PC-9 (cell line): Measurements from ENCODE around the gene GTF3C6. TPM values are rescaled to one million over a fixed set of nuclear protein-coding genes. Genes with fewer than 3 reads are reported as not detected.
A peak's percentile ranks its signal among the peaks of the same experiment; 100 is the strongest.

Experiments used
- Bru-seq: library from RNA; stranded (reverse); fragments of 400-500 nt; gene quantifications from one replicate; lab custom pipeline; 2021; lab: Mats Ljungman, UMichigan
- BruChase-seq, 2 experiments: library from RNA; stranded (reverse); fragments of 400-500 nt; gene quantifications; one replicate each; lab custom pipeline; 2021; lab: Mats Ljungman, UMichigan
- BruUV-seq: library from RNA; stranded (reverse); fragments of 400-500 nt; replicated peaks from 2 replicates; lab custom pipeline; 2021; lab: Mats Ljungman, UMichigan
- CTCF ChIA-PET: fragments of 300-600 bp; sonication (Branson Sonifier 250); formaldehyde crosslinking; loops from one replicate; lab custom pipeline; 2022; ENCODE audit warnings: antibody characterized with exemption; lab: Charles Lee
- POLR2A ChIA-PET: fragments of 300-600 bp; sonication (Branson Sonifier 250); formaldehyde crosslinking; loops from one replicate; lab custom pipeline; 2022; ENCODE audit warnings: antibody characterized with exemption; ENCODE audit not compliant: unreplicated experiment; lab: Charles Lee
- DNase-seq, 2 experiments: peaks; one replicate each; pipeline versions ENCODE4 v3.0.0 to v3.0.0-alpha.2; 2015 to 2022; ENCODE audit warnings: mixed read lengths in 1 of 2
- H2AFZ ChIP-seq: fragments of 200-600 bp; sonication (generic); 2 replicates; pipeline ENCODE4 v1.8.1; 2017; ENCODE audit warnings: antibody characterized with exemption
- H3F3A ChIP-seq: fragments of 200-600 bp; sonication (generic); 2 replicates; pipeline ENCODE4 v1.8.1; 2017; ENCODE audit warnings: antibody characterized with exemption, mild to moderate bottlenecking, low read depth; ENCODE audit not compliant: insufficient read depth
- H3K27ac ChIP-seq: fragments of 200-600 bp; sonication (generic); 2 replicates; pipeline ENCODE4 v1.6.1; 2016; ENCODE audit warnings: mixed run types
- H3K27me3 ChIP-seq: fragments of 200-600 bp; sonication (generic); 2 replicates; pipeline ENCODE4 v1.6.1; 2016; ENCODE audit warnings: low read depth, mixed run types; ENCODE audit not compliant: insufficient read depth
- H3K36me3 ChIP-seq: fragments of 200-600 bp; sonication (generic); 2 replicates; pipeline ENCODE4 v1.6.1; 2016; ENCODE audit warnings: low read depth, mixed run types
- H3K4me1 ChIP-seq: fragments of 200-600 bp; sonication (generic); replicated peaks from 2 replicates; pipeline ENCODE4 v1.6.1; 2016; ENCODE audit warnings: mixed run types; ENCODE audit not compliant: insufficient read depth
- H3K4me2 ChIP-seq: fragments of 200-600 bp; sonication (generic); 2 replicates; pipeline ENCODE4 v1.6.1; 2017; ENCODE audit warnings: mixed run types
- H3K4me3 ChIP-seq: fragments of 200-600 bp; sonication (generic); 2 replicates; pipeline ENCODE4 v1.6.1; 2016; ENCODE audit warnings: mixed run types
- H3K79me2 ChIP-seq: fragments of 200-600 bp; sonication (generic); 2 replicates; pipeline ENCODE4 v1.6.1; 2017; ENCODE audit warnings: low read depth, mixed run types
- H3K9me2 ChIP-seq: fragments of 200-600 bp; sonication (generic); 2 replicates; pipeline ENCODE4 v1.8.1; 2017; ENCODE audit warnings: mild to moderate bottlenecking; ENCODE audit not compliant: insufficient read depth
- H3K9me3 ChIP-seq: fragments of 200-600 bp; sonication (generic); 2 replicates; pipeline ENCODE4 v1.8.1; 2016; ENCODE audit warnings: low read depth; ENCODE audit not compliant: insufficient read depth
- H4K20me1 ChIP-seq: fragments of 200-600 bp; sonication (generic); 2 replicates; pipeline ENCODE4 v1.8.1; 2017; ENCODE audit not compliant: insufficient read depth
- EZH2 ChIP-seq: fragments of 200-600 bp; sonication (generic); IDR thresholded peaks from 2 replicates; pipeline ENCODE4 v1.8.0; 2017; ENCODE audit warnings: antibody characterized with exemption, low read depth
- intact Hi-C: fragments of 100-400 bp; cut with micrococcal nuclease; formaldehyde crosslinking; loops from one replicate; pipeline ENCODE4 v1.10.0; 2022; ENCODE audit not compliant: unreplicated experiment
- long read RNA-seq: library from polyadenylated mRNA; stranded (forward); transcript quantifications from one replicate; pipeline ENCODE4 v2.0.0, GENCODE V29; 2022
- total RNA-seq: library from RNA; stranded (reverse); gene quantifications from 2 replicates; pipeline ENCODE4 v1.2.3, GENCODE V29; 2021
- TF ChIP-seq, protein P1 (sequence below): fragments of 200-600 bp; sonication (generic); conservative IDR thresholded peaks from 2 replicates; pipeline ENCODE4 v1.6.1; 2017; ENCODE audit warnings: mixed run types, antibody characterized with exemption, mild to moderate bottlenecking, moderate library complexity

Gene GTF3C6, protein sequence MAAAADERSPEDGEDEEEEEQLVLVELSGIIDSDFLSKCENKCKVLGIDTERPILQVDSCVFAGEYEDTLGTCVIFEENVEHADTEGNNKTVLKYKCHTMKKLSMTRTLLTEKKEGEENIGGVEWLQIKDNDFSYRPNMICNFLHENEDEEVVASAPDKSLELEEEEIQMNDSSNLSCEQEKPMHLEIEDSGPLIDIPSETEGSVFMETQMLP
- 27.9 and 28.5 TPM in 2 replicates for total RNA-seq
- percentile 67 among the genes with signal in this experiment for Bru-seq, nascent RNA
- BruChase-seq, experiment 1, labeled RNA remaining after a 2-hour chase, result percentile 45 among the genes with signal in this experiment
- BruChase-seq, experiment 2, labeled RNA remaining after a 6-hour chase, result percentile 72 among the genes with signal in this experiment
- long read RNA-seq, transcript GTF3C6-201 (6 exons, 952 nt), result major isoform, 72 of 81 reads
- long read RNA-seq, partial matches to known transcripts, result 1 of 81 reads
- long read RNA-seq, other reads (novel, unspliced or antisense), result 8 of 81 reads

- no peaks in the 10 kb centered on the region for H4K20me1 ChIP-seq
- TSS peak; percentile 82 for BruUV-seq
- H3F3A ChIP-seq, result peaks cover 9% of the 10 kb centered on the region; the same call in 1 of the 2 replicates
- H3K4me3 ChIP-seq, result peak within 1 kb of the TSS; percentile 79
- H3K4me2 ChIP-seq, result peak within 1 kb of the TSS; percentile 88
- ChIA-PET CTCF (interaction anchor here (0.6 to 0.9 kb wide), 3 partner anchors 11 to 1260 kb away, joined by 3 to 5 read pairs (median 3); no protein-coding TSS in a partner anchor), POLR2A (interaction anchor here (0.6 to 0.8 kb wide), 3 partner anchors 143 to 1576 kb away, joined by 4 to 11 read pairs (median 5); partner anchors contain the start of gene CDK19)
- TF ChIP-seq EZH2, result no peak
- TF ChIP-seq, protein P1, sequence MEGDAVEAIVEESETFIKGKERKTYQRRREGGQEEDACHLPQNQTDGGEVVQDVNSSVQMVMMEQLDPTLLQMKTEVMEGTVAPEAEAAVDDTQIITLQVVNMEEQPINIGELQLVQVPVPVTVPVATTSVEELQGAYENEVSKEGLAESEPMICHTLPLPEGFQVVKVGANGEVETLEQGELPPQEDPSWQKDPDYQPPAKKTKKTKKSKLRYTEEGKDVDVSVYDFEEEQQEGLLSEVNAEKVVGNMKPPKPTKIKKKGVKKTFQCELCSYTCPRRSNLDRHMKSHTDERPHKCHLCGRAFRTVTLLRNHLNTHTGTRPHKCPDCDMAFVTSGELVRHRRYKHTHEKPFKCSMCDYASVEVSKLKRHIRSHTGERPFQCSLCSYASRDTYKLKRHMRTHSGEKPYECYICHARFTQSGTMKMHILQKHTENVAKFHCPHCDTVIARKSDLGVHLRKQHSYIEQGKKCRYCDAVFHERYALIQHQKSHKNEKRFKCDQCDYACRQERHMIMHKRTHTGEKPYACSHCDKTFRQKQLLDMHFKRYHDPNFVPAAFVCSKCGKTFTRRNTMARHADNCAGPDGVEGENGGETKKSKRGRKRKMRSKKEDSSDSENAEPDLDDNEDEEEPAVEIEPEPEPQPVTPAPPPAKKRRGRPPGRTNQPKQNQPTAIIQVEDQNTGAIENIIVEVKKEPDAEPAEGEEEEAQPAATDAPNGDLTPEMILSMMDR, result no peak
- no peaks in the 10 kb centered on the region for H3K9me3 ChIP-seq
- H3K79me2 ChIP-seq, result no peaks in the 10 kb centered on the region
- peaks cover 5% of the 10 kb centered on the region for H3K4me1 ChIP-seq
- H3K27ac ChIP-seq, result peak within 1 kb of the TSS; percentile 84
- peak; percentile 77 for DNase-seq
- intact Hi-C loops, result loop anchor here (1.0 kb wide), 1 partner anchor 143 kb away; the partner anchor contains the start of gene CDK19
- no peaks in the 10 kb centered on the region for H3K36me3 ChIP-seq
- H2AFZ ChIP-seq, result peak within 1 kb of the TSS; percentile 94
- no peaks in the 10 kb centered on the region for H3K9me2 ChIP-seq
- no peaks in the 10 kb centered on the region for H3K27me3 ChIP-seq
Measured at GRCh38 chr6:110958329-110959192, at the start of gene GTF3C6. TSS of gene GTF3C6 (plus strand) at chr6:110958706. CDS start at chr6:110958770, 64 bp downstream.

DNA sequence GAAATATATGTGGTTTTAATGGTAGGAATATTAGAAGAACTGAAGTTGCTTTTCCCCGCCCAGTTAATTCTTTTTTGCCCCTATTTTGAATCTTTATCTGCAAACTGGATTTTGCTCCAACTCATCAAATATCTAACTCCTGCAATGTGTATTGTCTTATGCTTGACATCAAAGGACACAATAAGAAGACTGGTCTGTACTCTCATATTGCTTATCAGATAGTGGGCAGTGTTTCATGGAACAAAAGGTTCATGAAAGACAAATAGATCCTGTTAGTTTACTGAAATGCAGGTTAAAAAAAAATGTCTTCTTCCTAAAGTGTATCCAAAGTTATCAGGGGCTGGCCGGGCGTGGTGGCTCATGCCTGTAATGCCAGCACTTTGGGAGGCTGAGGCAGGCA is 27.7 kb upstream of the GTF3C6 start:
- no peaks in the 10 kb centered on the region for H3K79me2 ChIP-seq
- ChIA-PET POLR2A (no interaction called here), CTCF (no interaction called here)
- no peak for DNase-seq
- intact Hi-C loops, result no loop called here
- no TSS peak for BruUV-seq
- no peak overlapping the region for H2AFZ ChIP-seq
- H3K4me3 ChIP-seq, result no peak overlapping the region
- H3K27ac ChIP-seq, result no peak overlapping the region
- no peaks in the 10 kb centered on the region for H3K27me3 ChIP-seq
- no peaks in the 10 kb centered on the region for H3K9me2 ChIP-seq
- H3K4me2 ChIP-seq, result no peak overlapping the region
- TF ChIP-seq EZH2, result no peak
- TF ChIP-seq, protein P1, result no peak
- no peaks in the 10 kb centered on the region for H3K36me3 ChIP-seq
- no peaks in the 10 kb centered on the region for H3K4me1 ChIP-seq
- H4K20me1 ChIP-seq, result no peaks in the 10 kb centered on the region
- H3K9me3 ChIP-seq, result no peaks in the 10 kb centered on the region
- H3F3A ChIP-seq, result no peaks in the 10 kb centered on the region

- H3K9me2 ChIP-seq, result no peaks in the 10 kb centered on the region
- intact Hi-C loops, result no loop called here
- no peaks in the 10 kb centered on the region for H3K27me3 ChIP-seq
- H3K4me2 ChIP-seq, result no peak overlapping the region
- no peaks in the 10 kb centered on the region for H3K9me3 ChIP-seq
- H3F3A ChIP-seq, result no peaks in the 10 kb centered on the region
- H2AFZ ChIP-seq, result no peak overlapping the region
- CTCF ChIA-PET, result interaction anchor here (0.6 kb wide), 1 partner anchor 71 kb away, joined by 7 read pairs; no protein-coding TSS in a partner anchor
- POLR2A ChIA-PET, result no interaction called here
- no peak overlapping the region for H3K4me3 ChIP-seq
- no peak overlapping the region for H3K27ac ChIP-seq
- no TSS peak for BruUV-seq
- TF ChIP-seq EZH2, result no peak
- TF ChIP-seq, protein P1, result no peak
- H3K79me2 ChIP-seq, result no peaks in the 10 kb centered on the region
- H3K36me3 ChIP-seq, result no peaks in the 10 kb centered on the region
- no peaks in the 10 kb centered on the region for H4K20me1 ChIP-seq
- no peak for DNase-seq
- no peaks in the 10 kb centered on the region for H3K4me1 ChIP-seq
Measured at GRCh38 chr6:110933912-110934311, 24.6 kb upstream of the GTF3C6 start.
